Right atrium auricular region (tissue), 2 donors: ENCODE results near the gene APOLD1. TPM values are rescaled to one million over a fixed set of nuclear protein-coding genes. Genes with fewer than 3 reads are reported as not detected.

Experiments
- DNase-seq: peaks from one replicate; pipeline ENCODE4 v3.0.0-alpha.2; 2019; ENCODE audit warnings: low spot score
- H3K27ac ChIP-seq, 2 donors: fragments of 200-600 bp; sonication (generic); 1 replicate in 1 of 2; 2 replicates in 1 of 2; pipeline ENCODE4 v1.5.1; 2016 to 2019
- H3K27me3 ChIP-seq, 2 donors: fragments of 200-600 bp; sonication (generic); one replicate each; pipeline versions ENCODE4 v1.5.1 to v1.6.0; 2017 to 2019
- H3K36me3 ChIP-seq: fragments of 200-600 bp; sonication (generic); one replicate; pipeline ENCODE4 v1.5.1; 2016
- H3K4me1 ChIP-seq, 2 donors: fragments of 200-600 bp; sonication (generic); one replicate each; pipeline versions ENCODE4 v1.5.1 to v1.6.0; 2017 to 2019
- H3K4me3 ChIP-seq, 2 donors: fragments of 200-600 bp; sonication (generic); 1 replicate in 1 of 2; 2 replicates in 1 of 2; pipeline ENCODE4 v1.5.1; 2017 to 2019; ENCODE audit warnings: mild to moderate bottlenecking in 1 of 2, moderate library complexity in 1 of 2
- H3K9me3 ChIP-seq, 2 donors: fragments of 200-600 bp; sonication (generic); one replicate each; pipeline ENCODE4 v1.5.1; 2019
- total RNA-seq, 2 donors: library from RNA; depleted of rRNA; stranded (reverse); fragments of >200 nt; gene quantifications; one replicate each; pipeline ENCODE4 v1.1.0, GENCODE V29; 2016
- TF ChIP-seq, protein P1 (sequence below), 2 donors: fragments of 200-600 bp; sonication (generic); IDR thresholded peaks; one replicate each; pipeline ENCODE4 v1.5.1; 2019; ENCODE audit warnings: antibody characterized with exemption in 2 of 2

APOLD1 gene
- total RNA-seq, 2 donors from 2014 or later, result 49.9 to 70.2 TPM

- DNase-seq, result no peak
- Histone ChIP-seq H3K27ac (no peak overlapping the region), H3K36me3 (no peaks in the 10 kb centered on the region), H3K27me3 (no peaks in the 10 kb centered on the region), H3K4me3 (peak overlapping the region in 1 of 2 donors; percentile 85), H3K4me1 (peaks cover 0 to 35% of the 10 kb centered on the region in 2 donors), H3K9me3 (no peaks in the 10 kb centered on the region)
- TF ChIP-seq, protein P1, sequence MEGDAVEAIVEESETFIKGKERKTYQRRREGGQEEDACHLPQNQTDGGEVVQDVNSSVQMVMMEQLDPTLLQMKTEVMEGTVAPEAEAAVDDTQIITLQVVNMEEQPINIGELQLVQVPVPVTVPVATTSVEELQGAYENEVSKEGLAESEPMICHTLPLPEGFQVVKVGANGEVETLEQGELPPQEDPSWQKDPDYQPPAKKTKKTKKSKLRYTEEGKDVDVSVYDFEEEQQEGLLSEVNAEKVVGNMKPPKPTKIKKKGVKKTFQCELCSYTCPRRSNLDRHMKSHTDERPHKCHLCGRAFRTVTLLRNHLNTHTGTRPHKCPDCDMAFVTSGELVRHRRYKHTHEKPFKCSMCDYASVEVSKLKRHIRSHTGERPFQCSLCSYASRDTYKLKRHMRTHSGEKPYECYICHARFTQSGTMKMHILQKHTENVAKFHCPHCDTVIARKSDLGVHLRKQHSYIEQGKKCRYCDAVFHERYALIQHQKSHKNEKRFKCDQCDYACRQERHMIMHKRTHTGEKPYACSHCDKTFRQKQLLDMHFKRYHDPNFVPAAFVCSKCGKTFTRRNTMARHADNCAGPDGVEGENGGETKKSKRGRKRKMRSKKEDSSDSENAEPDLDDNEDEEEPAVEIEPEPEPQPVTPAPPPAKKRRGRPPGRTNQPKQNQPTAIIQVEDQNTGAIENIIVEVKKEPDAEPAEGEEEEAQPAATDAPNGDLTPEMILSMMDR (IDR thresholded peaks at IDR 0.05), result no peak
Measured at GRCh38 chr12:12812618-12813119, 27.2 kb downstream of the APOLD1 start.

DNA sequence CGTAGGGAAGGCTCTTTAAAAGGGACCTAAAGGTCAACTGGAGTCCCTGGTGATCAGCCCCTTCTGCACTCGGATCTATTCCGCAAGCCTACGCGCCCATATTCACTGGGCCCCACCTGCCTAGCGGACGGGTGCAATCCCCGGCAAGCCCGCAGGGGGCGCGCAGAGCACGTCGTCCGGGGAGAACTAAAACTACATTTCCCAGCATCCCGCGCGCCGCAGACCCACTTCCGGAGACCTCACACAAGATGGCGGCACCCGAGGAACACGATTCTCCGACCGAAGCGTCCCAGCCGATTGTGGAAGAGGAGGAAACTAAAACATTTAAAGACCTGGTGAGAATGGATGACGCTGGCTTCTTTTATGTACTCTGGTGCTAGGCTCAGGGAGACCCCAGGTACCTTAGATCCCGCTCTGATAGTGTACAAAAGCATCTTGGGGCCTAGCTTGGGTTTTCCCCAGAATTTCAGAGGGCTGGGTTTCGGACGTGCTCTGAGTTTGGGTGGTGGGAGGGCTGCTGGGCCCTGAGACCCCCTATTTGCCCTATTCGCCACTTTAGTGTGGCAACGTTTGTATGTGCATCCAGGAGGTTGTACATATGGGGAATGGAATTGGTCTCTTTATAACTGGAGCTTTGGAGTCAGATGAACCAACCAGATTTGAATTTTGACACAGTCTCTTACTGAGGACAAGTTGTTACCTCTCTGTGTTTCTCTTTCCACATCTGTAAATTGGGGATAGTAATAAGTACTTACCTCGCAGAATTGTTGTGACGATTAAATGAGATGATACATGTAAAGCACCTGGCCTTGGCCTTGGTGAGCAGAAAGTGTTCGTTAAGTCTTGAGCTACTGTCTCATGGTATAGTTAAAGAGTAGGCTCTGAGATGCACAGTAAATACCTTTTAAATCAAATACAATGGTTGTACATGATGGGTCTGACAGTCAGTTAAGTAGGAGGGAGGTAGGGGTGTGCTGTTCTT is 28.0 kb downstream of the APOLD1 start, which contains the start of gene DDX47:
TSS of gene DDX47 (plus strand) at position 227 of the 982 bp plus-strand sequence. CDS start at position 249, 22 bp downstream.
- TF ChIP-seq, protein P1 (IDR thresholded peaks at IDR 0.05), result peak; percentile 88 to 99
- Histone ChIP-seq H3K9me3 (no peaks in the 10 kb centered on the region), H3K4me1 (peaks cover 0 to 33% of the 10 kb centered on the region in 2 donors), H3K36me3 (no peaks in the 10 kb centered on the region), H3K27ac (peak within 1 kb of the TSS; percentile 65 to 80), H3K4me3 (peak within 1 kb of the TSS; percentile 85 to 90), H3K27me3 (no peaks in the 10 kb centered on the region)
- DNase-seq, result peak; percentile 96

DNA sequence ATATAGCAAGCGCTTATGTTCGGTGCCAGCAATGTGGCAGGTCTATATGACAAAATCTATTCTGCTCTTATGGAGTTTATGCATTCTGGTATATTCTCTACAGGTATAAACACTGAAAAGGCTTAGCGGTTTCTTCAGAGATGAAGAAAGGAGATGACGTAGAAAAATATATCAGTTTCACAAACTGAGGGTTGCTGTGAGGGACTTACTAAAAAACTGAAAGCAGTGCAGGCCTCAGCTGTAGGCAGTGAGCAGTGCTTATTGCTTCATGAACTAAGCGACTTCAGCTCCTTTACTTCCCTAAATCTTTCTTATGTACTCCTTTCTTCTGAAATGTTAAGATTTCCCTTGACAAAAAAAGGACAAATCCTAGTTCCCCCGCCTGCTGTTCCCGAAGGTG is 32.2 kb downstream of the APOLD1 start:
- H3K36me3 ChIP-seq, result peaks cover 17% of the 10 kb centered on the region
- no peaks in the 10 kb centered on the region for H3K9me3 ChIP-seq
- H3K4me3 ChIP-seq, result no peak overlapping the region
- no peak overlapping the region for H3K27ac ChIP-seq
- no peak for DNase-seq
- H3K4me1 ChIP-seq, result peaks cover 0 to 36% of the 10 kb centered on the region in 2 donors
- H3K27me3 ChIP-seq, result no peaks in the 10 kb centered on the region
- TF ChIP-seq, protein P1 (IDR thresholded peaks at IDR 0.05), result no peak

- no peak overlapping the region for H3K27ac ChIP-seq
- H3K9me3 ChIP-seq, result no peaks in the 10 kb centered on the region
- TF ChIP-seq, protein P1 (IDR thresholded peaks at IDR 0.05), result no peak
- peaks cover 0 to 34% of the 10 kb centered on the region in 2 donors for H3K4me1 ChIP-seq
- peaks cover 28% of the 10 kb centered on the region for H3K36me3 ChIP-seq
- DNase-seq, result no peak
- H3K27me3 ChIP-seq, result no peaks in the 10 kb centered on the region
- H3K4me3 ChIP-seq, result no peak overlapping the region
Measured at GRCh38 chr12:12818701-12819100, 33.2 kb downstream of the APOLD1 start.

DNA sequence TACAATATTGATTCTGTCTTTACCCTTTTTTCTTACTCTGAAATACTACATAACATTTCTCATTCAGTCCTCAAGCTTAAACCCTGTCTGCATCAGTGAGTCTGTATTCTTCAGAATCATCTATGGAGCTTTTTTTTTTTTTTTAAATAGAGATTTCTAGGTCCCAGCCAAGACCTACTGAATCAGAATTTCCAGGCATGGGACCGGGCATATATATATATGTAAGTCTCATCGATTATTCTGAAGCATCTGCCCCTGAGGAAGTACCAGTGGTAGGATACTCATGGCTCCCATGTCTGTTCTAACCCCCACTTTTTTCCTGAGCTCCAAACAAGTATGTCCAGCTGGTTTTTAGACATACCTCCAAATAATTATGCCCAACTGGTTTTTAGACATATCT is 33.8 kb downstream of the APOLD1 start:
- Histone ChIP-seq H3K4me3 (no peak overlapping the region), H3K9me3 (no peaks in the 10 kb centered on the region), H3K4me1 (peaks cover 0 to 29% of the 10 kb centered on the region in 2 donors), H3K27me3 (no peaks in the 10 kb centered on the region), H3K36me3 (peaks cover 33% of the 10 kb centered on the region), H3K27ac (peak overlapping the region; percentile 15 to 40)
- TF ChIP-seq, protein P1 (IDR thresholded peaks at IDR 0.05), result no peak
- no peak for DNase-seq
